ENCODE results near the gene RPL13. TPM values are rescaled to one million over a fixed set of nuclear protein-coding genes. Genes with fewer than 3 reads are reported as not detected.
"Not testable (repeated sequence)": the region's sequence is repeated elsewhere in the genome, so short reads cannot be mapped to it uniquely, and the experiment has no call there.

Gene RPL13
- total and polyA plus RNA-seq, 2 experiments from 2014 or later, result 1,293 to 5,939 TPM

DNA sequence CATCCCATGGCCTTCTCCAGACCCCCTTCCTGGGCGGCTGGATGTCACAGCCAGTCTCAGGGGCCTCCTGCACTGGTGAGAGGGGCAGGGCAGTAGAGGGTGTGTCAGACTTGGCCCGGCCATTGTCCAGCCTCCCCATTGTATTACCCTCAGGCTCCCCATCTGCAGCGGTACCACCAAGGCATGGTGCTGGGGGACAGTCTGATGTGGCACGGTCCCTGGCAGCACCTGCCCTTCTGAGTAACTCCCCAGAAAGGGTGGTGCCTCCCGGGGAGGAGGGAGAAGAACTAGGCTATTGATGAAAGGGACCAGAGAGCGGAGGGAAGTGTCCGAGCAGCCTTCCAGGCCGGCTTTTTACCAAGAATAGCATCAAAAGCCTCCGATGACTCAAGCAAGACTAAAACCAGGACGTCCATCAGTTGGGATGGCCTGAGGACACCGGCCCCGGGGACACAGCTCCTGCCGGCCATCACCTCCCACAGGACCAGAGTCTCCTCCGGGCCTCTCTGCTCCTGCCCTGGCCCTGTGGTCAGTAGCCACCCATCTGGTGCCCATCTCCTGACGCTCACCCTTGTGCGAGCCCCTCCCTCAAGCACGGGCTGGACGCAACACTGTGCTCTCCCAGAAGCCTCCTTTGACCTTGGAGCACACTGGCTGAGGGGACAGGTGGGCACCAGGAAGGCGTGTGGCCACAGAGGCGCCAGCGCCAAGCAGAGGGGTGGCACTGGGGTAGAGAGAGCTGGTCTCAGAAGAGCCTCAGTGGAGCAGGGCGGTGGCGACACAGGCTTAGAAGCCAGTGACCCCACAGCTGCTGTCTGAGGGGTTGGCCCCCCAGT is 9.2 kb downstream of the RPL13 start:
- Histone ChIP-seq H3K27me3 (peaks cover 14% of the 10 kb centered on the region), H3K36me3 (peaks cover 2% of the 10 kb centered on the region), H3K9me3 (ENCODE audit: low read depth) (no peaks in the 10 kb centered on the region), H3K27ac (no peak overlapping the region), H3K4me3 (no peak overlapping the region), H3K4me1 (ENCODE audit: low read depth) (peaks cover 11% of the 10 kb centered on the region)
- TF ChIP-seq, protein P1, sequence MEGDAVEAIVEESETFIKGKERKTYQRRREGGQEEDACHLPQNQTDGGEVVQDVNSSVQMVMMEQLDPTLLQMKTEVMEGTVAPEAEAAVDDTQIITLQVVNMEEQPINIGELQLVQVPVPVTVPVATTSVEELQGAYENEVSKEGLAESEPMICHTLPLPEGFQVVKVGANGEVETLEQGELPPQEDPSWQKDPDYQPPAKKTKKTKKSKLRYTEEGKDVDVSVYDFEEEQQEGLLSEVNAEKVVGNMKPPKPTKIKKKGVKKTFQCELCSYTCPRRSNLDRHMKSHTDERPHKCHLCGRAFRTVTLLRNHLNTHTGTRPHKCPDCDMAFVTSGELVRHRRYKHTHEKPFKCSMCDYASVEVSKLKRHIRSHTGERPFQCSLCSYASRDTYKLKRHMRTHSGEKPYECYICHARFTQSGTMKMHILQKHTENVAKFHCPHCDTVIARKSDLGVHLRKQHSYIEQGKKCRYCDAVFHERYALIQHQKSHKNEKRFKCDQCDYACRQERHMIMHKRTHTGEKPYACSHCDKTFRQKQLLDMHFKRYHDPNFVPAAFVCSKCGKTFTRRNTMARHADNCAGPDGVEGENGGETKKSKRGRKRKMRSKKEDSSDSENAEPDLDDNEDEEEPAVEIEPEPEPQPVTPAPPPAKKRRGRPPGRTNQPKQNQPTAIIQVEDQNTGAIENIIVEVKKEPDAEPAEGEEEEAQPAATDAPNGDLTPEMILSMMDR (IDR thresholded peaks at IDR 0.05; ENCODE audit: low read depth, low read length), result no peak
- no peak for DNase-seq (ENCODE audit: low read depth in 1 of 2, low spot score in 1 of 2)

DNA sequence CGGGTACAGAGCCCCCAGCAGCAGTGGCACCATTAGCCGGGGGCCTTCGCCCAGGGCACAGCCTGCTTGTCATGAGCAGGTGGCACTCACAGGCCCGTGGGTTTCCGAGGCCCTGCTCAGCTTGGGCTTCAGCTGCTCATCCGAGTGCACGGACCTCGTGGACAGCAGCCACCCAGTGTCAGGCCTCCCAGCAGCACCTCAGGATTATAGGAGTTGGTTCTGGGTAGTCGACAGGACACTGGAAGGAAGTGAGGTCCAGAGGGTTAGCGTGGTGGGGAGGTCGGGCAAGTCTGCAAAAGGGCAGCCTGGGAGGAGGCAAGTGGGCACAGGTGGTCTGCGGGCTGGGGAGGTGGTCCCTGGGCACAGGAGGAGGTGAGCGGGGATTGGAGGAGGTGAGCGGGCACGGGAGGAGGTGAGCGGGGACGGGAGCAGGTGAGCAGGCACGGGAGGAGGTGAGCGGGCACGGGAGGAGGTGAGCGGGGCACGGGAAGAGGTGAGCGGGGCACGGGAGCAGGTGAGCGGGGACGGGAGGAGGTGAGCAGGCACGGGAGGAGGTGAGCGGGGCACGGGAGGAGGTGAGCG is 10.0 kb downstream of the RPL13 start:
- no peak overlapping the region for H3K4me3 ChIP-seq
- TF ChIP-seq, protein P1 (IDR thresholded peaks at IDR 0.05; ENCODE audit: low read depth, low read length), result no peak
- peaks cover 9% of the 10 kb centered on the region for H3K4me1 ChIP-seq (ENCODE audit: low read depth)
- H3K27ac ChIP-seq, result no peak overlapping the region
- H3K9me3 ChIP-seq (ENCODE audit: low read depth), result no peaks in the 10 kb centered on the region
- DNase-seq (ENCODE audit: low read depth in 1 of 2, low spot score in 1 of 2), result no peak
- H3K27me3 ChIP-seq, result peaks cover 21% of the 10 kb centered on the region
- H3K36me3 ChIP-seq, result no peaks in the 10 kb centered on the region

DNA sequence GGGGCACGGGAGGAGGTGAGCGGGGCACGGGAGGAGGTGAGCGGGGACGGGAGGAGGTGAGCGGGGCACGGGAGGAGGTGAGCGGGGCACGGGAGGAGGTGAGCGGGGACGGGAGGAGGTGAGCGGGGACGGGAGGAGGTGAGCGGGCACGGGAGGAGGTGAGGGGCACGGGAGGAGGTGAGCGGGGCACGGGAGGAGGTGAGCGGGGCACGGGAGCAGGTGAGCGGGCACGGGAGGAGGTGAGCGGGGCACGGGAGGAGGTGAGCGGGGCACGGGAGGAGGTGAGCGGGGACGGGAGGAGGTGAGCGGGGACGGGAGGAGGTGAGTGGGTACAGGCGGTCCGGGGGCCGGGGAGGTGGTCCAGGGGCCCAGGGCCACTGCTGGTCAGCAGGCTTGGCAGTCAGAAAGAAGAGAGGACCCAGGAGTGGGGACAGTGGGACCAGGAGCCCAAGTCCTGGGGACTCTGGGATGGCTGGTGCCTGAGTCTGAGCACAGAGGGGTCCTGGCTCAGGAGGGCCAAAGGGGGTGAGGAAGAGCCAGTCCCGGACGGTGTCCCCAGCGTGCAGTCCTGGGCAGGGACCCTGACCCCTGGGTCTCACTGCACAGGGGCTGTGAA is 10.6 kb downstream of the RPL13 start:
- H3K36me3 ChIP-seq; H3K4me3 ChIP-seq; H3K27ac ChIP-seq; H3K4me1 ChIP-seq (ENCODE audit: low read depth); H3K9me3 ChIP-seq (ENCODE audit: low read depth); DNase-seq (ENCODE audit: low read depth in 1 of 2, low spot score in 1 of 2): not testable (repeated sequence)
- H3K27me3 ChIP-seq, result peaks cover 28% of the 10 kb centered on the region

DNA sequence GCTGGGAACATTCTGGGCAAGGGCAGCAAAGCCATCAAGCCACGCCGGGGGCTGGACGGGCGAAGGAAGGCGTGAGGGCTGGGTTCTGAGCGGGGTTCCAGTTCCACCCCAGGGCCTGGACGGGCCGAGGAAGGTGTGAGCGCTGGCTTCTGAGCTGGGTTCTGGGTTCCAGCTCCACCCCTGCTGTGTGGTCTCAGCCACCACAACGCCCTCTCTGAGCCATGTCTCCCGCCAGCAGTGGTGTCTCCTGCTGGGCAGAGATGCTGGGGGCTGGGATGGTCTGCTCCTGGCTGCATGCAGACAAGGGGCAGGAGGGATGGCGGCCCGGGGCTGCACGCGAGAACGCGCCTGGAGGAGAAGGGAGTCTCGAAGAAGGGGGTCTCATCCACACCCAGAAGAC is 11.2 kb downstream of the RPL13 start:
- Histone ChIP-seq H3K4me1 (ENCODE audit: low read depth) (no peaks in the 10 kb centered on the region), H3K36me3 (no peaks in the 10 kb centered on the region), H3K9me3 (ENCODE audit: low read depth) (no peaks in the 10 kb centered on the region), H3K27ac (no peak overlapping the region), H3K27me3 (peaks cover 33% of the 10 kb centered on the region), H3K4me3 (no peak overlapping the region)
- TF ChIP-seq, protein P1 (IDR thresholded peaks at IDR 0.05; ENCODE audit: low read depth, low read length), result no peak
- DNase-seq (ENCODE audit: low read depth in 1 of 2, low spot score in 1 of 2), result no peak

DNA sequence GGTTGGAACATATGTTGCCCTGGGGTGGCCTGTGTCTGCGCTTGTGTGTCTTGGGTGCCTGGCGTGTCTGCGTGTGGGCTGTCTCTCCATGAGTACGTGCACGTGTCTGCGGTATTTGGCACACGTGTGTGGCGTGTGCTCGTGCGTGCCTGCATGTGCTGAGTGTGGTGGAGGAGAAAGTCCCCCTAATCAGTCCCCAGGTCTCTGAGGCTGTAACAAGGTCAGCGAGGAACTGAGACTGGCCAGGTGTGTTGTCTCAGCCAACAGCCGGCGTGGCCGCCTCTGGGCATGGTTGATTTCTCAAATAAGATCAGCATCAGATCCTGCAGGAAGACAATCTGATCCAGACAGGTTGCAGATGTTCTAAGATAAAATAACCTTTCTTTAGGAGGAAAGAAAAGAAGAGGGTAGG is 11.6 kb downstream of the RPL13 start:
- no peak overlapping the region for H3K27ac ChIP-seq
- no peak overlapping the region for H3K4me3 ChIP-seq
- H3K27me3 ChIP-seq, result peaks cover 38% of the 10 kb centered on the region
- no peaks in the 10 kb centered on the region for H3K4me1 ChIP-seq (ENCODE audit: low read depth)
- no peak for DNase-seq (ENCODE audit: low read depth in 1 of 2, low spot score in 1 of 2)
- H3K36me3 ChIP-seq, result no peaks in the 10 kb centered on the region
- TF ChIP-seq, protein P1 (IDR thresholded peaks at IDR 0.05; ENCODE audit: low read depth, low read length), result no peak
- no peaks in the 10 kb centered on the region for H3K9me3 ChIP-seq (ENCODE audit: low read depth)
